ENCODE data around the gene USP34. TPM values are rescaled to one million over a fixed set of nuclear protein-coding genes. Genes with fewer than 3 reads are reported as not detected.
"Not testable (repeated sequence)": the region's sequence is repeated elsewhere in the genome, so short reads cannot be mapped to it uniquely, and the experiment has no call there.

USP34 gene
- total and polyA plus RNA-seq, 9 donors = 57.4 to 132 (median 116) TPM

- no peaks in the 10 kb centered on the region for H3K27me3 ChIP-seq
- no peaks in the 10 kb centered on the region for H3K4me1 ChIP-seq (ENCODE audit: insufficient read depth)
- no peak for DNase-seq
- no peak for TF ChIP-seq CTCF (IDR thresholded peaks at IDR 0.05)
- no peak for TF ChIP-seq EP300 (IDR thresholded peaks at IDR 0.05)
- no peak for TF ChIP-seq POLR2A (IDR thresholded peaks at IDR 0.05)
- H3K36me3 ChIP-seq = no peaks in the 10 kb centered on the region
- intact Hi-C loops (cut with DNase I) = no loop called here
- no peaks in the 10 kb centered on the region for H3K9me3 ChIP-seq
- WGBS, 3 donors = 74 to 93% (median 86%) methylated on average over 3 of the region's 3 CpGs
- no peak overlapping the region for H3K27ac ChIP-seq
- no peak overlapping the region for H3K4me3 ChIP-seq
These were observed 312.4 kb downstream of the USP34 start for GRCh38 chr2:61158356-61158955.

- intact Hi-C loops (cut with DNase I) = no loop called here
- H3K27me3 ChIP-seq = no peaks in the 10 kb centered on the region
- no peak overlapping the region for H3K4me3 ChIP-seq
- DNase-seq = no peak
- no peak for TF ChIP-seq EP300 (IDR thresholded peaks at IDR 0.05)
- no peak for TF ChIP-seq POLR2A (IDR thresholded peaks at IDR 0.05)
- no peak for TF ChIP-seq CTCF (IDR thresholded peaks at IDR 0.05)
- H3K36me3 ChIP-seq = no peaks in the 10 kb centered on the region
- no peak overlapping the region for H3K27ac ChIP-seq
- H3K9me3 ChIP-seq = no peaks in the 10 kb centered on the region
- H3K4me1 ChIP-seq (ENCODE audit: insufficient read depth) = no peaks in the 10 kb centered on the region
- 84 to 91% (median 86%) methylated on average over 5 of the region's 5 CpGs for WGBS, 3 donors
These were observed 313.4 kb downstream of the USP34 start for GRCh38 chr2:61157371-61158003.

GRCh38 chr2:61151436-61151835 lies 319.5 kb downstream of the USP34 start:
- Histone ChIP-seq H3K9me3 (no peaks in the 10 kb centered on the region), H3K4me3 (no peak overlapping the region), H3K27me3 (no peaks in the 10 kb centered on the region), H3K36me3 (no peaks in the 10 kb centered on the region), H3K27ac (no peak overlapping the region), H3K4me1 (ENCODE audit: insufficient read depth) (no peaks in the 10 kb centered on the region)
- intact Hi-C loops (cut with DNase I) = no loop called here
- 91 to 100% (median 96%) methylated on average over 1 of the region's 1 CpG for whole genome bisulfite sequencing, 3 donors
- TF ChIP-seq POLR2A (IDR thresholded peaks at IDR 0.05) (no peak), EP300 (IDR thresholded peaks at IDR 0.05) (no peak), CTCF (IDR thresholded peaks at IDR 0.05) (no peak)
- no peak for DNase-seq

- intact Hi-C loops (cut with DNase I) = no loop called here
- no peaks in the 10 kb centered on the region for H3K27me3 ChIP-seq
- H3K27ac ChIP-seq = no peak overlapping the region
- 20 to 36% (median 21%) methylated on average over 6 of the region's 6 CpGs for WGBS, 3 donors
- H3K9me3 ChIP-seq = no peaks in the 10 kb centered on the region
- H3K36me3 ChIP-seq = no peaks in the 10 kb centered on the region
- TF ChIP-seq EP300 (IDR thresholded peaks at IDR 0.05) (no peak), CTCF (IDR thresholded peaks at IDR 0.05) (no peak), POLR2A (IDR thresholded peaks at IDR 0.05) (no peak)
- no peak for DNase-seq
- no peaks in the 10 kb centered on the region for H3K4me1 ChIP-seq (ENCODE audit: insufficient read depth)
- no peak overlapping the region for H3K4me3 ChIP-seq
These were observed 321.8 kb downstream of the USP34 start for GRCh38 chr2:61149074-61149473.

- H3K4me3 ChIP-seq; H3K4me1 ChIP-seq (ENCODE audit: insufficient read depth); DNase-seq; H3K27ac ChIP-seq; H3K36me3 ChIP-seq; H3K27me3 ChIP-seq; H3K9me3 ChIP-seq; intact Hi-C loops (cut with DNase I): not testable (repeated sequence)
- 96 to 98% (median 97%) methylated on average over 5 of the region's 5 CpGs for WGBS, 3 donors
These were observed 322.8 kb downstream of the USP34 start for GRCh38 chr2:61148091-61148490.

Data from ovary (tissue), 9 donors.